GM19240 (cell line): Measurements from ENCODE around the gene EGLN2.
A peak's percentile ranks its signal among the peaks of the same experiment; 100 is the strongest.
"Not testable (repeated sequence)": the region's sequence is repeated elsewhere in the genome, so short reads cannot be mapped to it uniquely, and the experiment has no call there.

Experiments
- DNase-seq: peaks from one replicate; pipeline ENCODE4 v3.0.0; 2011; ENCODE audit warnings: low spot score; ENCODE audit not compliant: insufficient read length

EGLN2 gene

GRCh38 chr19:40776364-40776763, 22.6 kb upstream of the EGLN2 start:
- no peak for DNase-seq

GRCh38 chr19:40776932-40777644, 21.9 kb upstream of the EGLN2 start:
- peak; percentile 58 for DNase-seq

DNA sequence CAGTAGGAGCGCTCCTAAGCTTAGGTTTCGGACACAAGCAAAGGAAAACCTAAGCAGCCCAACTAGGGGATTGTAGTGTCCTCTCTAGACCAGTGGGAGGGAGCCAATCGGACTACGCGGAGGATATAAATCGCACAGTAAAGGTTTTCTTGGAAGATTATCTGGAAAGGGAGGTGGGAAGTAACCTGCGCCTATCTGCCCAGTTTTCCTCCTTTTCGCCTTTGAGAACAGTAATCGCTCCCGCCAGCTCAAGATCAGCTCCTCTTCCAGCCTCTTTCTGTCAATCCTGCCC, 21.4 kb upstream of the EGLN2 start:
- DNase-seq, result no peak

- peak; percentile 87 for DNase-seq
Measured at GRCh38 chr19:40777937-40778705, 20.9 kb upstream of the EGLN2 start, which contains the start of gene RAB4B. Gene RAB4B, plus strand, starts transcription at chr19:40778247. Its CDS starts 129 bp downstream, at chr19:40778376.

DNA sequence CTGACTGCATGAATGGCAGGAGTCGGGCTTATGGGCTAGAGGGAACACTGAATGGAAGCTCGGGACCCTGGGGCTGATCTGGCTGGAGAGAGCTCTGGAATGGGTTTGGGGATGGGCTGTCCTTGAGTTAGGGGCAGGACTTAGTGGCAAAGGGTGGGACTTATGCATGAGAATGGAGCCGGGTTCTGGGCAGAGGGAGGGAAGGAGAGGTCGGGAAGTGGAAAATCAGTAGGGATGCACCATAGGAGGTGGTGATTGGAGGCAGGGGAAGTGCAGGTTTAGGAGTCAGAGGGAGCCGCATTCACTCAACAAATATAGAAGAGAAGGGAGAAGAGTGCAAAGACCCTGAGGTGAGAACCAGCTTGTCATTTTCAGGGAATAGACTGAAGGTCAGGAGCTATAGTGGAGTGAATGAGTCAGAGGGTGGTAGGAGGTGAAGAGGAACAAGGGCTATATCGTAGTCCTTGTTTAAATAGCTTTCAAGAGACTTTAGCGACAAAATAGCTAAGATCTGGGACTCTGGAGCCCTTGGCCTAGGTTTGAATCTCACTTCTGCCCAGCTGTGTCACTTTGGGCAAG, 20.2 kb upstream of the EGLN2 start:
- DNase-seq, result no peak

GRCh38 chr19:40780582-40780981, 18.4 kb upstream of the EGLN2 start:
- peak; percentile 24 for DNase-seq

- DNase-seq, result no peak
Measured at GRCh38 chr19:40781140-40781539, 17.9 kb upstream of the EGLN2 start.

DNA sequence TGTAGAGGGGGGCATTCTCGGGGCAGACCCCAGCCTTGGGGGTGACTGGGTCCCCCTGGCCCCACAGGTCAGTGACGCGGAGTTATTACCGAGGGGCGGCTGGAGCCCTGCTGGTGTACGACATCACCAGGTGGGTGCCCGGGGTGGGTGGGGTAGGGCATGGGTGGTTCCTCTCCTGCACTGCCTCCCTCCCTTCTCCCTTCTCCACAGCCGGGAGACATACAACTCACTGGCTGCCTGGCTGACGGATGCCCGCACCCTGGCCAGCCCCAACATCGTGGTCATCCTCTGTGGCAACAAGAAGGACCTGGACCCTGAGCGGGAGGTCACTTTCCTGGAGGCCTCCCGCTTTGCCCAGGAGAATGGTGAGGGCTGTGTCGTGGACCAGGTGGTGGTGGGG, 15.3 kb upstream of the EGLN2 start:
- DNase-seq, result no peak

GRCh38 chr19:40784146-40784545, 14.8 kb upstream of the EGLN2 start:
- DNase-seq, result not testable (repeated sequence)

DNA sequence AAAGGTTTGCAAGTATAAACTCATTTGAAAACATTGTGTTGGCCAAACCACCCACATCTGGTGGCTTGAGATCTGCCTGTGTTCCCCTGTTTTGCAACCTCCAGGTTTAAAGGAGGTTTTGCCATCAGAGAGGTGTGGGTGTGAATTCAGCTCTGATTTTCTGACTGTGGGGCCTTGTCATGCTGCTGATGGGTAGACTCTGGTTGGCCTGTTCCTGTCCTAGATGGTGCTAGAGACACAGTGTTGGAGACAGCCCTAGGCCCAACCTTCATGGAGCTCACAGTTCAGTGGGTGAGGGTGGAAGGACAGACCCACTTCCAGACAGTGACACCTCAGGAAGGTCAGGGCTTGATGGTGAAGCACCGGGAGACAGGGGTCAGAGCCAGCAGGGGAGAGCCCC, 13.5 kb upstream of the EGLN2 start:
- DNase-seq, result no peak

- DNase-seq, result no peak
Measured at GRCh38 chr19:40786060-40787037, 12.6 kb upstream of the EGLN2 start.

- no peak for DNase-seq
Measured at GRCh38 chr19:40791349-40791748, 7.6 kb upstream of the EGLN2 start.

- no peak for DNase-seq
Measured at GRCh38 chr19:40791996-40792395, 7.0 kb upstream of the EGLN2 start.

- DNase-seq, result no peak
Measured at GRCh38 chr19:40797166-40797962, 1.6 kb upstream of the EGLN2 start.

GRCh38 chr19:40797963-40798682, 868 bp upstream of the EGLN2 start:
- peak; percentile 85 for DNase-seq

DNA sequence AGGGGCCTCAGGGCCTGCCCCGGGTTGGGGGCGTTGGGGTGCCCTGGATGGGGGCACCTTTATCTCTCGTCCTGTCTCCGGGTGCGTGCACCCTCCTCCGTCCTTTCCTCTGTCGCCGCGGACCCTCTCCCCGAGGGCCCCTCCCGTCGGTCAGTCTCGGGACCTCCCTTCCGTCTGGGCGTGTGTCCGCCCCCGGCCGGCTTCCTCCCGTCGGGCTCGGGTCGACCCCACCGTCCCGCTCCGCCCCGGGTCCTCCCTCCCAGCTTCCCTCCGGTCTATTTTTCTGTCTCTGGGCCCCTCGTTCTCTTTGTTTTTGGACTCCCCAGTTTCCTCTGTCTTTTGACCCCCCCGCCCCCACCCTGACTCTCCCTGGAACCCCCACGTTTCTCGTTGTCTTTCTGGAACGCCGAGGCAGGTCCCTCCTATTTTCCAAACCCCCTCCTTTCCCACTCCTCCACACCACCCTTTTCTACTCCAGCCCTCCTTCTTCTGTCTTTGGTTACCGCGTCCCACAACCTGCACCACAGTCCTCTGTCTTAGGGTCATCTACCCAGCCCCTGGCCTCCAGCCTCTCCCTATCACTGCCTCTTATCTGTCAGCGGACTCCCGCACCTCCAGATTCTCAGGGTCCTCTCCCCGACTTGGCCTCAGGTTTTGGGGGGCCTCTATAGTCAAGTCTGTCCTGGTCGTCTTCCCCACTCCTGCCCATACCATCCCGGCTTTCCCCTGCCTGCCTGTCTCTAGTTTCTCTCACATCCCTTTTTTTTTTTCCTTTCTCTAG, 757 bp downstream of the EGLN2 start:
- no peak for DNase-seq

DNA sequence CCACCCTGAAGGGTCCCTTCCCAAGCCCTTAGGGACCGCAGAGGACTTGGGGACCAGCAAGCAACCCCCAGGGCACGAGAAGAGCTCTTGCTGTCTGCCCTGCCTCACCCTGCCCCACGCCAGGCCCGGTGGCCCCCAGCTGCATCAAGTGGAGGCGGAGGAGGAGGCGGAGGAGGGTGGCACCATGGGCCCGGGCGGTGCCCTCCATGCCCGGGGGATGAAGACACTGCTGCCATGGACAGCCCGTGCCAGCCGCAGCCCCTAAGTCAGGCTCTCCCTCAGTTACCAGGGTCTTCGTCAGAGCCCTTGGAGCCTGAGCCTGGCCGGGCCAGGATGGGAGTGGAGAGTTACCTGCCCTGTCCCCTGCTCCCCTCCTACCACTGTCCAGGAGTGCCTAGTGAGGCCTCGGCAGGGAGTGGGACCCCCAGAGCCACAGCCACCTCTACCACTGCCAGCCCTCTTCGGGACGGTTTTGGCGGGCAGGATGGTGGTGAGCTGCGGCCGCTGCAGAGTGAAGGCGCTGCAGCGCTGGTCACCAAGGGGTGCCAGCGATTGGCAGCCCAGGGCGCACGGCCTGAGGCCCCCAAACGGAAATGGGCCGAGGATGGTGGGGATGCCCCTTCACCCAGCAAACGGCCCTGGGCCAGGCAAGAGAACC, 1.5 kb downstream of the EGLN2 start:
- no peak for DNase-seq

DNA sequence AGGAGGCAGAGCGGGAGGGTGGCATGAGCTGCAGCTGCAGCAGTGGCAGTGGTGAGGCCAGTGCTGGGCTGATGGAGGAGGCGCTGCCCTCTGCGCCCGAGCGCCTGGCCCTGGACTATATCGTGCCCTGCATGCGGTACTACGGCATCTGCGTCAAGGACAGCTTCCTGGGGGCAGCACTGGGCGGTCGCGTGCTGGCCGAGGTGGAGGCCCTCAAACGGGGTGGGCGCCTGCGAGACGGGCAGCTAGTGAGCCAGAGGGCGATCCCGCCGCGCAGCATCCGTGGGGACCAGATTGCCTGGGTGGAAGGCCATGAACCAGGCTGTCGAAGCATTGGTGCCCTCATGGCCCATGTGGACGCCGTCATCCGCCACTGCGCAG, 2.0 kb downstream of the EGLN2 start:
- no peak for DNase-seq
